Sciatic nerve (tissue), 2 donors: ENCODE results near the gene ACTR3C. TPM values are rescaled to one million over a fixed set of nuclear protein-coding genes. Genes with fewer than 3 reads are reported as not detected.
"Not testable (repeated sequence)": the region's sequence is repeated elsewhere in the genome, so short reads cannot be mapped to it uniquely, and the experiment has no call there.

ENCODE experiments used
- ATAC-seq: fragments of 200-7000 bp; cut with Tn5 transposase; one replicate; pipeline ENCODE4 v1.9.1; 2020; ENCODE audit warnings: mild to moderate bottlenecking, moderate library complexity
- DNase-seq: peaks from one replicate; pipeline ENCODE4 v3.0.0-alpha.2; 2020; ENCODE audit warnings: low spot score
- intact Hi-C: fragments of 100-400 bp; cut with DNase I; formaldehyde crosslinking; loops from one replicate; pipeline ENCODE4 v1.14.2; 2022
- total RNA-seq: library from RNA; stranded (reverse); fragmentation: NEBNext Ultra II Directional; extraction: Animal tissue kit (Norgen Biotek cat#: 25700); gene quantifications from one replicate; pipeline ENCODE4 v1.2.1, GENCODE V29; 2021
- donor health status: DM: no; HTN: no; CAD: no.
- donor health status: DM: no; HTN: no; CAD: no.

ACTR3C gene
- total RNA-seq, 1 donor from 2014 or later: 3.3 TPM

DNA sequence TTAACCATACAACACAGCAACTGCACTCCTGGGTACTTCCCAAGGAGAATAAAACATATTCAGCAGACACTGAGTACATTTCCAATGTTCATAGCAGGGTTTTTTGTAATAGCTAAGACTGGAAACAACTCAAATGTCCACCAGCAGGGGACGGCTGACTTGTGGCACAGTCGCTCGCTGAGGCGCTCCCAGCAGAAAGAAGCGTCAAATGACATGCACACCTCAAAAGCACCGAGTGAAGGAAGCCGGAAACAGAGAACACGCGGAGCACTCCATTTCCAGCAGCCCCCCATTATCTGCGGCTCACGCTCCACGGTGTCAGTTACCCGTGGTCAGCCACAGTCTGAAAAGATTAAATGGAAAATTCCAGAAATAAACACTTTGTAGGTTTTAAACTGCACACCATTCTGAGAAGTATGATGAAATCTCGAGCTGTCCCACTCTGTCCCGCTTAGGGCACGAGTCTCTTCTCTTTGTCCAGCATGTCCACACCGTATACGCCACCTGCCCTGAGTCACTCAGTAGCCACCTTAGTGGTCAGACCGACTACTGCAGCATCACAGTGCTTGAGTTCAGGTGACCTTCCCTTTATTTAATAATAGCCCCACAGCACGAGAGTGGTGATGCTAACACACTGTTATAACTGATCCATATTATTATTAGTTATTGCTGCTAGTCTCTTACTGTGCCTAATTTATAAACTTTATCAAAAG, 56.2 kb downstream of the ACTR3C start:
- intact Hi-C loops, DNase-seq, ATAC-seq: not testable (repeated sequence)

- intact Hi-C loops, ATAC-seq, DNase-seq: not testable (repeated sequence)
These were observed 60.7 kb downstream of the ACTR3C start for GRCh38 chr7:150262656-150263055.

- intact Hi-C loops, ATAC-seq, DNase-seq: not testable (repeated sequence)
These were observed 75.6 kb downstream of the ACTR3C start for GRCh38 chr7:150247745-150248144.

- intact Hi-C loops, ATAC-seq, DNase-seq: not testable (repeated sequence)
These were observed 78.1 kb downstream of the ACTR3C start for GRCh38 chr7:150245208-150245607.

DNA sequence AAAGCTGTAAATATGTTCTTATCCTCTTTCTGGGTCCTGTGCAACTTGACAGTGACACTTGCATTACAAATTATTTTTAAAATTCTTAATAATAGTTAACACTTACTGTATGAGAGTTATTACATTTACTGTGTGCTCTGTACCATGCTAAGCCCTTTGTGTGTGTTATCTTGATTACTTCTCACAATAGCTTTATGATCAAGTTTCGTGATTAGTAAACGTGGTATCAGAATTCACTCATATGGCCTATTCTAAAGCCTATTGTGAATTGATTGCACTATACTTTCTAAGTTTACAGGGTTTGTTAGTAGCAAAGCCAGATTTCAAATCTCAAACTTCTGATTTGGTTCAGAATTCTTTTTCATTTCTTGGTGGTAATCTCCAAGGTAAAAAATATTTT, 80.4 kb downstream of the ACTR3C start:
- ATAC-seq, intact Hi-C loops, DNase-seq: not testable (repeated sequence)

DNA sequence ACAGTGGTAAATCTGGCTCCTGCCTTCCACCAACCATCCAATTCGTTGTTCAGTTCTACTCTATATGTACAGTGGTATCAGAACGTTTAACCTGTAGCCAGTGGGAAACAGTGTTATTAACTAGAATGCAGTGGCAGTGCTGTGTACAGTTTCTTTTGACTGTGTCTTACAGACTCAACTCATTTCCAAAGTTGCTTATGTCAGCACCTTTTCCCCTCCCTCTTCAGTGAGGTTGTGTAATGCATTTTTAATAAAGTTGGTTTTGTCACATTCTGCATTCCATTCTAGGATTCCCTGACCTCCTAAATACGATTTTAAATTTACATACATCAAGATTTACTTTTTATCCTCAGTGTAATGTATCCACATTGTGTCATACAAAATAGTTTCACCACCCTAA, 97.9 kb downstream of the ACTR3C start:
- intact Hi-C loops, ATAC-seq, DNase-seq: not testable (repeated sequence)

DNA sequence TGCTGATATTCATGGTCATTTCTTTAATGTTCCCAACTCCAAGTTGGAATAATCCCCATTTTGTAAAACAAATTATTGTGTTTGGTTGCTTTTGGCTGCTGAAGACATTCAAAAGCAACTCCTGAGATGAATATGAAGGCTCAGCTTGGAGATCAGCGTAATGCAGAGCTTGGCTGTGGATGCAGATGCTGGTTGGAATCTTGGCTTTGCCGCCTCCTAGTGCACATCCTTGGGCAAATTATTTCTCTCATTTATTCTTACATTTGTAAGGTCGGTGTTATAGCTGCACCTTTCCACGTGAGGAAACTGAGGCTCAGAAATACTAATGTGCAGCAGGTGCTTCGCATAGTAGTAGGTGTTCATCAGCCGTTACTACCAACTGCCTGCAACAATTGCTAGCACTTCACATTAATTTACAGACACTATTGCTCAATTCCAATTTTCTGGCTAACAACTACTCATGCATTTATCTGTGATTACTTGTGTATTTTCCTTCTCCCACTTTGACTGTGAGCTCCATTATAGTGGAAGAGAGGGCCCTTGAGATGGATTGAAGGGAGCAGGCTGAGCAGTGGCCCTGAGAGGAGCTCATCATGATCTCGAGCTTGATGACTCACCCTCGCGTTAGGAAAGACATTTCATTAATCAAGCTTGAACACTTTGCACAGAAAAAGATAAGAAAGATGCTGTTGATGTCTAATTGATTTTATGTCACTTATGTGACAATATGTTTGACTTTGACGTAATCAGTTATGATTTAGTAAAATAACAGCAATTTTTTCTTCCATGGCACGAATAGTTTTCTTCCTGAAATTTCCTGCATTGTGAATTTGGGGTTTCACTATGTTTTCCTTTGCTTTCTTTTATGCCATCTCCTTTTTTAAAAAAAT, 101.0 kb downstream of the ACTR3C start:
- ATAC-seq, intact Hi-C loops, DNase-seq: not testable (repeated sequence)

- intact Hi-C loops, DNase-seq: not testable (repeated sequence)
- ATAC-seq: peak; percentile 68
These were observed 102.6 kb downstream of the ACTR3C start for GRCh38 chr7:150220673-150221181.

DNA sequence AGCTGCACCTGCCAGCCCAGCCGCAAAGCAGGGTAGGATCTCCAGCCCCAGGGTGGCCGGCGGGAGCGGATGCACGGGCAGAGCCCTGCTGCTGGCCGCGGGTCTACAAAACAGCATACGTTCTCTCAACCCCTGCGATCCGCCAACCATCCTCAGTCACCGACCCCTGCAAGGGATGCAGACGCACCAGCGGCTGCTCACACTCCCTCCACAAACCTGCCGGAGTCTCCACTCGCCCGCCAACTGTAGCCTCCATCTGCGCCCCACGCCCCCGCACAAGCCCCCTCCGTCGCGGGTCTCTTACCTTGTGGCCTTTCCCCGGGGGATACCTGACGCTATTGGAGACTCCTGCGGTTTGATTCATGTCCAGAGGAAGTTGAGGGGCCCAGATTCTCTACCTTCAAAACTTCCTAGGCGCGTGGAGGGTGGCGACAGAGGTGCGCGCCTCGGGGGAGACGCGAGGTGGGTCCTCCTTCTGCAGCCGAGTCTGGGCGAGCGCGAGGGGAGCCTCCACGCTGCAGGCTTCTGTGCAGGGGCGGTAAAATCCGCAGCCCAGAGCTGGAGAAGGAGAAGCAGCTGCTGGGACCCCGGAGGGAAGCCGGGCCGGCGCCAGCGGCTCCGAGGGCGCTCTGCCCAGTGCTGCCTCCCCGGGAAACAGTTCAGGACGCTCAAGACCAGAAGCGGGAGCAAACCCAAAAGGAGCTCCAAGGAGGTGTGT, 103.2 kb downstream of the ACTR3C start:
- ATAC-seq, intact Hi-C loops, DNase-seq: not testable (repeated sequence)

- ATAC-seq: not testable (repeated sequence)
These were observed 116.5 kb downstream of the ACTR3C start for GRCh38 chr7:150206848-150207247.

GRCh38 chr7:150205866-150206265, 117.5 kb downstream of the ACTR3C start:
- intact Hi-C loops, DNase-seq, ATAC-seq: not testable (repeated sequence)

More at GRCh38 chr7:150206848-150207247, 116.5 kb downstream of the ACTR3C start:
- intact Hi-C loops, DNase-seq: not testable (repeated sequence)

DNA sequence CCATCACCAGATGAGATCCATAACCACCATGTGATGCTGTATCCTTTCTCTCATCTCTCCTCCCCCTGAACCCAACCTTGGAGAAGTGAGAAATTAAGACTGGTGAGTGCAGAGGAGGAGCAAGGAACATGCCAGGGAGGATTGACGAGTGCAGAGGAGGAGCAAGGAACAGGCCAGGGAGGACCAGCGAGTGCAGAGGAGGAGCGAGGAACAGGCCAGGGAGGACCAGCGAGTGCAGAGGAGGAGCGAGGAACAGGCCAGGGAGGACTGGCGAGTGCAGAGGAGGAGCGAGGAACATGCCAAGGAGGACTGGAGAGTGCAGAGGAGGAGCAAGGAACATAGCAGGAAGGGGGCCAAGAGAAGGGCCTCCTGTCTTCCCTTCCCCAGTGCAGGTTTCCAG, 118.8 kb downstream of the ACTR3C start:
- intact Hi-C loops, ATAC-seq: not testable (repeated sequence)

GRCh38 chr7:150202894-150203293, 120.5 kb downstream of the ACTR3C start:
- DNase-seq, intact Hi-C loops, ATAC-seq: not testable (repeated sequence)

More for the DNA sequence above, 118.8 kb downstream of the ACTR3C start:
- not testable (repeated sequence) for DNase-seq

Other genes with a start within 250 kb of the ACTR3C start
- gene LRRC61, start 190 bp downstream of the ACTR3C start, total RNA-seq: 5.8 TPM
- 261 TPM for gene RARRES2, start 18.1 kb upstream of the ACTR3C start, total RNA-seq
- gene REPIN1, start 45.3 kb upstream of the ACTR3C start, total RNA-seq: 54.0 TPM
- 11.1 TPM for gene ZNF775, start 55.8 kb upstream of the ACTR3C start, total RNA-seq
- gene GIMAP8, start 127.1 kb upstream of the ACTR3C start, total RNA-seq: 22.4 TPM
- gene GIMAP7, start 191.3 kb upstream of the ACTR3C start, total RNA-seq: 31.6 TPM
- gene GIMAP4, start 243.8 kb upstream of the ACTR3C start, total RNA-seq: 52.8 TPM